Measurements from ENCODE around the gene CLPTM1L. TPM values are rescaled to one million over a fixed set of nuclear protein-coding genes. Genes with fewer than 3 reads are reported as not detected.

The CLPTM1L gene
- total RNA-seq, 1 donor: 252 TPM

GRCh38 chr5:1320436-1321344 lies 24.2 kb downstream of the CLPTM1L start:
- DNase-seq (ENCODE audit: low read depth): no peak
- H3K4me3 ChIP-seq (ENCODE audit: low read depth, low read length): no peak overlapping the region
- no peak for TF ChIP-seq CTCF (IDR thresholded peaks at IDR 0.05; ENCODE audit: insufficient read depth, low read depth, low read length)

- DNase-seq (ENCODE audit: low read depth): no peak
- no peak for TF ChIP-seq CTCF (IDR thresholded peaks at IDR 0.05; ENCODE audit: insufficient read depth, low read depth, low read length)
- H3K4me3 ChIP-seq (ENCODE audit: low read depth, low read length): no peak overlapping the region
Observed at GRCh38 chr5:1319436-1320256, 25.3 kb downstream of the CLPTM1L start.

- no peak for DNase-seq (ENCODE audit: low read depth)
- no peak overlapping the region for H3K4me3 ChIP-seq (ENCODE audit: low read depth, low read length)
- TF ChIP-seq CTCF (IDR thresholded peaks at IDR 0.05; ENCODE audit: insufficient read depth, low read depth, low read length): no peak
Observed at GRCh38 chr5:1318659-1319251, 26.1 kb downstream of the CLPTM1L start.

- no peak overlapping the region for H3K4me3 ChIP-seq (ENCODE audit: low read depth, low read length)
- no peak for TF ChIP-seq CTCF (IDR thresholded peaks at IDR 0.05; ENCODE audit: insufficient read depth, low read depth, low read length)
- DNase-seq (ENCODE audit: low read depth): no peak
Observed at GRCh38 chr5:1317921-1318565, 26.9 kb downstream of the CLPTM1L start.

GRCh38 chr5:1316588-1317340 lies 28.1 kb downstream of the CLPTM1L start:
- no peak for DNase-seq (ENCODE audit: low read depth)
- TF ChIP-seq CTCF (IDR thresholded peaks at IDR 0.05; ENCODE audit: insufficient read depth, low read depth, low read length): no peak

More at GRCh38 chr5:1316588-1317340, 28.1 kb downstream of the CLPTM1L start:
- H3K4me3 ChIP-seq (ENCODE audit: low read depth, low read length): no peak overlapping the region
